HepG2 (cell line): ENCODE measurements around the gene RAE1. TPM values are rescaled to one million over a fixed set of nuclear protein-coding genes. Genes with fewer than 3 reads are reported as not detected.

Experiments
- AKAP8 ChIP-seq: sonication (generic); formaldehyde crosslinking; IDR thresholded peaks from 2 replicates; pipeline ENCODE4 v1.5.1; 2020; ENCODE audit warnings: mild to moderate bottlenecking, missing genetic modification reagents
- CREM ChIP-seq, 2 experiments: sonication (generic) in 1 of 2; formaldehyde crosslinking in 1 of 2; IDR thresholded peaks; 2 replicates each; pipeline versions ENCODE4 v1.4.0 to v1.6.1; 2016 to 2020; ENCODE audit warnings: antibody characterized with exemption in 1 of 2, mild to moderate bottlenecking in 1 of 2, missing genetic modification reagents in 1 of 2
- FOXA1 ChIP-seq, 2 experiments: fragments of 450-650 bp in 1 of 2; sonication (generic) in 1 of 2; formaldehyde crosslinking in 1 of 2; IDR thresholded peaks; 2 replicates each; pipeline versions ENCODE4 v1.4.0 to v1.6.1; 2016 to 2020; ENCODE audit warnings: missing genetic modification reagents in 1 of 2
- FOXM1 ChIP-seq: sonication (generic); formaldehyde crosslinking; IDR thresholded peaks from 2 replicates; pipeline ENCODE4 v1.5.0; 2020; ENCODE audit warnings: missing genetic modification reagents
- FOXO1 ChIP-seq: sonication (generic); formaldehyde crosslinking; IDR thresholded peaks from 2 replicates; pipeline ENCODE4 v1.4.0; 2020; ENCODE audit warnings: missing genetic modification reagents
- GPN1 ChIP-seq: sonication (generic); formaldehyde crosslinking; IDR thresholded peaks from 2 replicates; pipeline ENCODE4 v1.5.1; 2020; ENCODE audit warnings: missing genetic modification reagents, borderline replicate concordance
- HNF4G ChIP-seq, 2 experiments: sonication (generic) in 1 of 2; formaldehyde crosslinking in 1 of 2; IDR thresholded peaks; 2 replicates each; pipeline versions ENCODE4 v1.4.0 to v1.6.1; 2011 to 2020; ENCODE audit warnings: borderline replicate concordance in 2 of 2, low read depth in 2 of 2, mild to moderate bottlenecking in 2 of 2, low read length in 1 of 2, missing genetic modification reagents in 1 of 2, moderate library complexity in 1 of 2
- KAT2B ChIP-seq: fragments of 150-350 bp; IDR thresholded peaks from 2 replicates; pipeline ENCODE4 v1.6.1; 2014; ENCODE audit warnings: low read depth, low read length, borderline replicate concordance
- KDM3A ChIP-seq: IDR thresholded peaks from 2 replicates; pipeline ENCODE4 v1.6.1; 2018; ENCODE audit warnings: low read depth, missing compliant biosample characterization
- PRMT3 ChIP-seq: sonication (generic); formaldehyde crosslinking; IDR thresholded peaks from 2 replicates; pipeline ENCODE4 v1.8.1; 2022; ENCODE audit warnings: low read depth, mild to moderate bottlenecking, moderate library complexity, missing genetic modification reagents, borderline replicate concordance
- SAFB2 ChIP-seq: sonication (generic); formaldehyde crosslinking; IDR thresholded peaks from 2 replicates; pipeline ENCODE4 v1.5.1; 2020; ENCODE audit warnings: missing genetic modification reagents, low read depth, mild to moderate bottlenecking, borderline replicate concordance
- SETDB1 ChIP-seq: sonication (generic); formaldehyde crosslinking; IDR thresholded peaks from 2 replicates; pipeline ENCODE4 v1.5.1; 2020; ENCODE audit warnings: missing genetic modification reagents, mild to moderate bottlenecking, borderline replicate concordance
- SMYD3 ChIP-seq: sonication (generic); formaldehyde crosslinking; IDR thresholded peaks from 2 replicates; pipeline ENCODE4 v1.8.1; 2023; ENCODE audit warnings: mild to moderate bottlenecking, missing genetic modification reagents
- ZKSCAN5 ChIP-seq: sonication (generic); formaldehyde crosslinking; IDR thresholded peaks from 2 replicates; pipeline ENCODE4 v1.5.1; 2020; ENCODE audit warnings: mild to moderate bottlenecking, missing genetic modification reagents
- ZMYM2 ChIP-seq: sonication (generic); formaldehyde crosslinking; IDR thresholded peaks from 2 replicates; pipeline ENCODE4 v1.8.0; 2022; ENCODE audit warnings: mild to moderate bottlenecking, missing genetic modification reagents
- ZNF230 ChIP-seq: sonication (generic); formaldehyde crosslinking; IDR thresholded peaks from 2 replicates; pipeline ENCODE4 v1.4.0; 2020; ENCODE audit warnings: mild to moderate bottlenecking, missing genetic modification reagents
- ZNF30 ChIP-seq: sonication (generic); formaldehyde crosslinking; IDR thresholded peaks from 2 replicates; pipeline ENCODE4 v1.5.0; 2020; ENCODE audit warnings: mild to moderate bottlenecking, missing genetic modification reagents
- ZNF619 ChIP-seq: sonication (generic); formaldehyde crosslinking; IDR thresholded peaks from 2 replicates; pipeline ENCODE4 v1.4.0; 2020; ENCODE audit warnings: mild to moderate bottlenecking, missing genetic modification reagents
- ZNF710 ChIP-seq: sonication (generic); formaldehyde crosslinking; IDR thresholded peaks from 2 replicates; pipeline ENCODE4 v1.5.0; 2020; ENCODE audit warnings: mild to moderate bottlenecking, missing genetic modification reagents, borderline replicate concordance
- polyA plus RNA-seq, 8 experiments: library from polyadenylated mRNA; depleted of rRNA in 3 of 8; stranded (reverse) in 7 of 8; unstranded in 1 of 8; fragments of >200 nt; fragmentation: Illumina TruSeq in 4 of 8; extraction: Trizol in 4 of 8; gene quantifications; 2 replicates each; pipeline versions ENCODE4 v1.2.1 to v1.2.3, GENCODE V29; 2011 to 2016; ENCODE audit warnings: low read depth in 4 of 8, missing spikeins in 1 of 8, mixed read lengths in 1 of 8; ENCODE audit not compliant: insufficient read depth in 1 of 8
- total RNA-seq, 5 experiments: library from RNA; depleted of rRNA; stranded (reverse); fragments of >200 nt; fragmentation: Illumina TruSeq; extraction: Trizol; gene quantifications; 2 replicates each; pipeline ENCODE4 v1.2.3, GENCODE V29; 2016; ENCODE audit warnings: low read depth in 1 of 5
- TF ChIP-seq, protein P1 (sequence below): sonication (generic); formaldehyde crosslinking; IDR thresholded peaks from 2 replicates; pipeline ENCODE4 v1.9.0; 2021; ENCODE audit warnings: missing genetic modification reagents, mild to moderate bottlenecking, borderline replicate concordance
- TF ChIP-seq, protein P2 (sequence below): sonication (generic); formaldehyde crosslinking; IDR thresholded peaks from 2 replicates; pipeline ENCODE4 v1.4.0; 2020; ENCODE audit warnings: missing genetic modification reagents
- TF ChIP-seq, protein P3 (sequence below): sonication (generic); formaldehyde crosslinking; IDR thresholded peaks from 2 replicates; pipeline ENCODE4 v1.5.0; 2020; ENCODE audit warnings: missing genetic modification reagents, mild to moderate bottlenecking, borderline replicate concordance

The RAE1 gene
- total and polyA plus RNA-seq, 2 of the 13 experiments (the other 11 are each of a cell fraction or from before 2014, with no cell fraction given): 36.1 to 72.9 TPM

DNA sequence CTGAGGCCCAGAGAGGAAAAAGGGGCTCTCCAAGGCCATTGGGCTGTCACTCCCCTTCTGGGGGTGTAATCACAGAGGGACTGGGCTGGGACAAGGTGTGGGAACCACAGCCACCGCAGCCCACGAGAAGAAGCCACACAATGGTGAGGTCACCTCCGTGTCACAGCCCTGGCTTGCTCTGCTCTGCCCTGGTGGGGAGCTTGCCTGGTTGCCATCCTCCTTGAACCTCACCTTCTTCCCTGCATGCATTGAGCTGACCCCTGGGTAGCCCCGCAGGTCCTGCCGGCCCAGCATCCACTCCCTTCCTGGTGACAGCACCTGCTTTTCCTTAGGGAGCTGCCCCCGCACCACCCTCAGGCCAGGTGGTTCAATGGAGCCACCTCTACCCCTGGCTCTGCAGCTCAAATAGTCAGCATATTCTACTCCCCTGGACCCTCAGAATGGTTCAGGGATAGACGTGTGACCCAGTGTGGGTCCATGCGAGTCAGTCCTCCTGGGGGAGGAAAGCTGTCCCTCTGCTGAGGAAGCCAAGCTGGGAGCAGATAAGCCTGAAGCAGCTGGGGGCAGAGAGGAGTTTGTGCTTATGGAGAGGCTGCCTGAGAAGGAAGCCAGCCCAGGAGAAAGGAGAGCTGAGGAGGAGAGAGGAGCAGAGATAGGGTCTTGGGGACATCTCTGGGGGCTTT, 61.4 kb downstream of the RAE1 start (continued):
- TF ChIP-seq ZMYM2 (CRISPR knock-in tag): no peak
- TF ChIP-seq GPN1 (CRISPR knock-in tag): no peak
- TF ChIP-seq KDM3A (CRISPR knock-in tag): no peak
- TF ChIP-seq, protein P1, sequence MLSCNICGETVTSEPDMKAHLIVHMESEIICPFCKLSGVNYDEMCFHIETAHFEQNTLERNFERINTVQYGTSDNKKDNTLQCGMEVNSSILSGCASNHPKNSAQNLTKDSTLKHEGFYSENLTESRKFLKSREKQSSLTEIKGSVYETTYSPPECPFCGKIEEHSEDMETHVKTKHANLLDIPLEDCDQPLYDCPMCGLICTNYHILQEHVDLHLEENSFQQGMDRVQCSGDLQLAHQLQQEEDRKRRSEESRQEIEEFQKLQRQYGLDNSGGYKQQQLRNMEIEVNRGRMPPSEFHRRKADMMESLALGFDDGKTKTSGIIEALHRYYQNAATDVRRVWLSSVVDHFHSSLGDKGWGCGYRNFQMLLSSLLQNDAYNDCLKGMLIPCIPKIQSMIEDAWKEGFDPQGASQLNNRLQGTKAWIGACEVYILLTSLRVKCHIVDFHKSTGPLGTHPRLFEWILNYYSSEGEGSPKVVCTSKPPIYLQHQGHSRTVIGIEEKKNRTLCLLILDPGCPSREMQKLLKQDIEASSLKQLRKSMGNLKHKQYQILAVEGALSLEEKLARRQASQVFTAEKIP (CRISPR knock-in tag): no peak
- 0 out of 2 replicates have a peak, but pooled peaks have one; percentile 28 for TF ChIP-seq ZNF230
- no peak for TF ChIP-seq SETDB1 (CRISPR knock-in tag)
- TF ChIP-seq HNF4G (IDR thresholded peaks at IDR 0.05; ENCODE audit: borderline replicate concordance, low read depth, low read length): no peak
- no peak for TF ChIP-seq HNF4G (CRISPR knock-in tag; IDR thresholded peaks at IDR 0.05; ENCODE audit: borderline replicate concordance, low read depth)
- no peak for TF ChIP-seq FOXA1 (IDR thresholded peaks at IDR 0.05)
- no peak for TF ChIP-seq FOXA1 (CRISPR knock-in tag; IDR thresholded peaks at IDR 0.05)
- no peak for TF ChIP-seq KAT2B
- TF ChIP-seq ZKSCAN5 (CRISPR knock-in tag): no peak
- TF ChIP-seq FOXO1 (CRISPR knock-in tag): no peak
- TF ChIP-seq FOXM1 (CRISPR knock-in tag): no peak
- no peak for TF ChIP-seq CREM (IDR thresholded peaks at IDR 0.05)
- TF ChIP-seq CREM (CRISPR knock-in tag; IDR thresholded peaks at IDR 0.05): no peak
- TF ChIP-seq SAFB2 (CRISPR knock-in tag): no peak
- TF ChIP-seq ZNF30 (CRISPR knock-in tag): no peak
- TF ChIP-seq, protein P2, sequence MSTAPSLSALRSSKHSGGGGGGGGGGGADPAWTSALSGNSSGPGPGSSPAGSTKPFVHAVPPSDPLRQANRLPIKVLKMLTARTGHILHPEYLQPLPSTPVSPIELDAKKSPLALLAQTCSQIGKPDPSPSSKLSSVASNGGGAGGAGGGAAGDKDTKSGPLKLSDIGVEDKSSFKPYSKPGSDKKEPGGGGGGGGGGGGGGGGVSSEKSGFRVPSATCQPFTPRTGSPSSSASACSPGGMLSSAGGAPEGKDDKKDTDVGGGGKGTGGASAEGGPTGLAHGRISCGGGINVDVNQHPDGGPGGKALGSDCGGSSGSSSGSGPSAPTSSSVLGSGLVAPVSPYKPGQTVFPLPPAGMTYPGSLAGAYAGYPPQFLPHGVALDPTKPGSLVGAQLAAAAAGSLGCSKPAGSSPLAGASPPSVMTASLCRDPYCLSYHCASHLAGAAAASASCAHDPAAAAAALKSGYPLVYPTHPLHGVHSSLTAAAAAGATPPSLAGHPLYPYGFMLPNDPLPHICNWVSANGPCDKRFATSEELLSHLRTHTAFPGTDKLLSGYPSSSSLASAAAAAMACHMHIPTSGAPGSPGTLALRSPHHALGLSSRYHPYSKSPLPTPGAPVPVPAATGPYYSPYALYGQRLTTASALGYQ (CRISPR knock-in tag): no peak
- TF ChIP-seq, protein P3, sequence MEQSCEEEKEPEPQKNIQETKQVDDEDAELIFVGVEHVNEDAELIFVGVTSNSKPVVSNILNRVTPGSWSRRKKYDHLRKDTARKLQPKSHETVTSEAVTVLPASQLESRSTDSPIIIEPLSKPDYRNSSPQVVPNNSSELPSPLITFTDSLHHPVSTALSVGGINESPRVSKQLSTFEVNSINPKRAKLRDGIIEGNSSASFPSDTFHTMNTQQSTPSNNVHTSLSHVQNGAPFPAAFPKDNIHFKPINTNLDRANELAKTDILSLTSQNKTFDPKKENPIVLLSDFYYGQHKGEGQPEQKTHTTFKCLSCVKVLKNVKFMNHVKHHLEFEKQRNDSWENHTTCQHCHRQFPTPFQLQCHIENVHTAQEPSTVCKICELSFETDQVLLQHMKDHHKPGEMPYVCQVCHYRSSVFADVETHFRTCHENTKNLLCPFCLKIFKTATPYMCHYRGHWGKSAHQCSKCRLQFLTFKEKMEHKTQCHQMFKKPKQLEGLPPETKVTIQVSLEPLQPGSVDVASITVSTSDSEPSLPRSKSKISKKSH (CRISPR knock-in tag): 0 out of 2 replicates have a peak, but pooled peaks have one; percentile 43
- no peak for TF ChIP-seq ZNF619 (CRISPR knock-in tag)
- TF ChIP-seq SMYD3 (CRISPR knock-in tag): no peak
- no peak for TF ChIP-seq AKAP8
- no peak for TF ChIP-seq ZNF710 (CRISPR knock-in tag)
- TF ChIP-seq PRMT3: no peak
